GM12801 (cell line): ENCODE measurements around the gene ADGRD1.

ENCODE experiments used
- CTCF ChIP-seq: IDR thresholded peaks from one replicate; pipeline ENCODE4 v1.5.1; 2011; ENCODE audit warnings: control low read depth; ENCODE audit not compliant: insufficient read length; ENCODE audit errors: extremely low read depth

ADGRD1 gene

GRCh38 chr12:130960058-130960457, 6.4 kb downstream of the ADGRD1 start:
- TF ChIP-seq CTCF, result no peak

GRCh38 chr12:130960787-130961186, 7.1 kb downstream of the ADGRD1 start:
- TF ChIP-seq CTCF, result no peak

GRCh38 chr12:130961921-130962451, 8.3 kb downstream of the ADGRD1 start:
- no peak for TF ChIP-seq CTCF

GRCh38 chr12:130965214-130965613, 11.5 kb downstream of the ADGRD1 start:
- TF ChIP-seq CTCF, result no peak

- no peak for TF ChIP-seq CTCF
Observed at GRCh38 chr12:130965668-130966067, 12.0 kb downstream of the ADGRD1 start.

GRCh38 chr12:130966443-130967030, 12.8 kb downstream of the ADGRD1 start:
- no peak for TF ChIP-seq CTCF

GRCh38 chr12:130967636-130968035, 13.9 kb downstream of the ADGRD1 start:
- TF ChIP-seq CTCF, result no peak
